Pons (tissue), 1 donor: Measurements from ENCODE around the gene NEK4.

Source experiments
- DNase-seq: peaks from one replicate; pipeline ENCODE4 v3.0.0-alpha.2; 2016; ENCODE audit warnings: low spot score

Gene NEK4

GRCh38 chr3:52663098-52663497, 107.6 kb downstream of the NEK4 start:
- no peak for DNase-seq

- DNase-seq: no peak
These were observed 110.7 kb downstream of the NEK4 start for GRCh38 chr3:52660046-52660445.
